DMS79 treated with DMSO at 0.1 percent for 48 hours (cell line): ENCODE measurements around the gene CADM1.
A peak's percentile ranks its signal among the peaks of the same experiment; 100 is the strongest.

Source experiments
- DNase-seq: peaks from one replicate; lab custom pipeline; 2025; lab: John Stamatoyannopoulos, UW

CADM1 gene

GRCh38 chr11:115352805-115353485 is 151.3 kb downstream of the CADM1 start:
- DNase-seq, result no peak

- DNase-seq, result no peak
These were observed 154.7 kb downstream of the CADM1 start for GRCh38 chr11:115349335-115350017.

GRCh38 chr11:115348416-115348815 is 155.8 kb downstream of the CADM1 start:
- DNase-seq, result peak; percentile 100

- DNase-seq, result peak; percentile 53
These were observed 157.1 kb downstream of the CADM1 start for GRCh38 chr11:115347106-115347505.

GRCh38 chr11:115345840-115346239 is 158.4 kb downstream of the CADM1 start:
- no peak for DNase-seq

GRCh38 chr11:115345361-115345760 is 158.9 kb downstream of the CADM1 start:
- DNase-seq, result peak; percentile 68

GRCh38 chr11:115344846-115345245 is 159.4 kb downstream of the CADM1 start:
- DNase-seq, result no peak

- DNase-seq, result no peak
These were observed 162.1 kb downstream of the CADM1 start for GRCh38 chr11:115342142-115342541.

GRCh38 chr11:115340874-115341273 is 163.3 kb downstream of the CADM1 start:
- no peak for DNase-seq

- DNase-seq, result no peak
These were observed 165.7 kb downstream of the CADM1 start for GRCh38 chr11:115338476-115338875.

- no peak for DNase-seq
These were observed 169.1 kb downstream of the CADM1 start for GRCh38 chr11:115334932-115335788.

- DNase-seq, result no peak
These were observed 170.3 kb downstream of the CADM1 start for GRCh38 chr11:115333949-115334348.

- DNase-seq, result peak; percentile 58
These were observed 171.1 kb downstream of the CADM1 start for GRCh38 chr11:115333121-115333520.

GRCh38 chr11:115330684-115331482 is 173.3 kb downstream of the CADM1 start:
- DNase-seq, result peak; percentile 90

GRCh38 chr11:115326526-115326925 is 177.7 kb downstream of the CADM1 start:
- no peak for DNase-seq

- DNase-seq, result peak; percentile 80
These were observed 178.7 kb downstream of the CADM1 start for GRCh38 chr11:115325523-115325922.

- DNase-seq, result peak; percentile 99
These were observed 179.4 kb downstream of the CADM1 start for GRCh38 chr11:115324581-115325432.

GRCh38 chr11:115322553-115323203 is 181.5 kb downstream of the CADM1 start:
- no peak for DNase-seq

GRCh38 chr11:115321605-115322289 is 182.5 kb downstream of the CADM1 start:
- DNase-seq, result no peak
